ENCODE measurements around the gene PLXND1.
"Not testable (repeated sequence)": the region's sequence is repeated elsewhere in the genome, so short reads cannot be mapped to it uniquely, and the experiment has no call there.

PLXND1 gene

DNA sequence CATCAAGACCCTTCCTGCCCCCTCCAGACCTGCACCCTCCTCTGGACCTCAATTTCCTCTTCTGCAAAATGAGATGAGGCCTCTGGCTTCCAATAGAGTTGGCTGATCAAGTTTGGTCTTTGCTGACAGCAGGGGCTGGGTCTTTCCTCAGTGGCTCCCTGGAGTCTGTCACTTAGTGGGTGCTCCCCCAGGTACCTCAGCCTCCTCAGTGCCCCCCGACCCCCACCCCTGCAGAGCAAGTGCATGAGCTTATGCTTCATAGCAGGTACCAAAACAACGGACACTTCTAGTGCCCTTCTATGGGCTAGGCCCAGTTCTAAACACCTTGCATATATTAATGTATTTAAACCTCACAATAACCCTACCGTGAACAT is 6.9 kb upstream of the PLXND1 start:
- peak in 1 of 2 experiments; percentile 7 for DNase-seq

GRCh38 chr3:129612534-129613366 is 6.3 kb upstream of the PLXND1 start:
- no peak for DNase-seq

DNA sequence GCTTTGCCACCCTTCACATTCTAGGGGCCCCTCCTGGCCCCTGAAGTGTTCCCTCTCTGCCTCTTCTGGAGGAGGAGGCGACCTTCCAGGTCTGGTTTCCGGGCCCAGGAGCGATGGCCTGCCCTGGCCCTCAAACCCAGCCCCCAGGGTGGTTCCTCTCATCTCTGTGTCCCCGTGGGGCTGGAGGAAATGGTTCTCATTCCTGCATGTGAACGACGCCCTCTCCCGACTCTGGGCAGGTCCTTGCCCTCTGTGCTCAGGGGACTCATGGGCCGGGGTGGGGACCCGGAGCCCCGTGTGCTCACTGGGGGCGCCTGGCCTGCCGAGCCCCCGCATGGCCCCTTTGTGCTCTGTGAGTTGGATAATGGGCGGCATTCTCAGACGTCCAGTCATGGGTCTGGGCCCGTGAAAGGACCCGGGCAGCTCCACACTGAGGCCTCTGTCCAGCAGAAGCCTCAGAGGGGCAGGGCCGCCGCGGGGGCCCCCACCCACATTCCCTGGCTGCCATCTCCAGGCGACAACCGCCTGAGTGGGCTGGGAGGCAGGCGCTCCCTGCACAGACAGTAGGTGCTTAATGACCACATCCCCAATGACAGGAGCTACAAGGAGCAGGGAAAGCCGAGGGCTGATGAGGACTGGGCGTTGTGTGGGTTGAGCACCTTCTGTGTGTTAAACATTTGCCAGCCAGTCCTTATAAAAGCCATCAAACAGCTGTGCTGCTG is 5.5 kb upstream of the PLXND1 start:
- no peak for DNase-seq

DNA sequence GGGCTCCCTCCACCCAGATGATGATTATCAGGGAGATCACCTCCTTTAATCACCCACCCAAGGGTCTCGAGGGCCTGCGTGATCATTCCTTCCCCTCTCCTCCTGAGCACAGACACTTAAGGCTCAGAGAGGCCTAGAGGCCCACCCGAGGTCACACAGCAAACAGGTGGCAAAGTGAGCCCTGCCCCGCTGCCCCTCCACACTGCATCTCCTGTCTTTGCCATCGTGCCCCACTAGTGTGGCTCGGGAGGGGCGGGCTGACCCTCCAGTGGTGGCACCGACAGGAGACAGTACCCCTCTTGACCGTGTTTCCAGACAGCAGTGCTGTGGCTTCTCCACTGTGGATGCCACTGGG is 4.9 kb upstream of the PLXND1 start:
- no peak for DNase-seq

GRCh38 chr3:129610794-129611445 is 4.4 kb upstream of the PLXND1 start:
- DNase-seq, result not testable (repeated sequence)

DNA sequence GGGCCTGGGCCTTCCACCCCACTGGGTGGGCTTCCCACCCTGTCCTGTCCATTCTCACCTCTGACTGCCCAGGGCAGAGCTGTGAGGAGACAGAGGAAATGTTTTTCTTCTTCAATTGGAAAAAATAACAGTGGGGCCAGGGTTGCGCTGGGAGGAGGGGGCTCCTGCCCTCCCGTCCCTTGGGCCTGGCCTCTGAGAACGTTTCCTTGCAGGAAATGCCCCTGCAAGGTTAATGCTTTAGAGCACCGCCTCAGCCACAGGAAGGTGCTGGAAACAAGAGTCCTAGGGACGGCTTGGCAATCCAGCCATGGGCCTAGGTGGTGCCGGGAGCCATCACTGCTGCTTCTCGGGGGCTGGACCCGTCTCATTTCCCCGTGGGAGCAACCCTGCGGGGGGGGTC is 3.8 kb upstream of the PLXND1 start:
- DNase-seq, result no peak

GRCh38 chr3:129609591-129610182 is 3.2 kb upstream of the PLXND1 start:
- DNase-seq, result no peak

DNA sequence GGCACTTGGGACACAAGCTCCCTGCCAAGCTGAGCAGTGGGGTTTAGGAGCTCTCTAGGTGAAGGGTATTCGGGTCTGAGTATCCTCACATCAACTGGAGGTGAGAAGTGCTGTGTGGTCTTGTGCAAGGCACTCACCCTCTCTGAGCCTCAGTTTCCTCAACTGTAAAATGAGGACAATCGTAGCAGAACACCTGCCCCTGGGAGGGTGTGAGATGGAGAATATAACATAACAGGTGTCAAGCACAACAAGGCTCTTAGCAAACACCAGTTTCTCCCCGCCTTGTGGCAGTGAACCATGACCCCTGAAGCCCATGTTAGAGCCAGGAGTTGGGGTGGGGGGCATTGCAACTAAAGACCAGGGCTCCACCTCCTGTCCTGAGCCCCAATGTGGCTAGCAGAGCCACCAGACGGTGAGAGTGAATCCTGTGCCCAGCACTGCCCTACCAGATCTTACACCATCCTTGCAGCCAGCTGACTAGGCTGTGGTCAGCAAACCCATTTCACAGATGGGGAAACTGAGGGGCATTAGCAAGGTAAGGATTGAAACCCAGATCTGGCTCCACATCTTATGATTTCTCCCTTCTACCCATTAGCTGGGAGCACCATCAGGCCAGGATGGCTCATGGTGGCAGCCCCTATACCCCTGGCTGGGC is 2.6 kb upstream of the PLXND1 start:
- no peak for DNase-seq

DNA sequence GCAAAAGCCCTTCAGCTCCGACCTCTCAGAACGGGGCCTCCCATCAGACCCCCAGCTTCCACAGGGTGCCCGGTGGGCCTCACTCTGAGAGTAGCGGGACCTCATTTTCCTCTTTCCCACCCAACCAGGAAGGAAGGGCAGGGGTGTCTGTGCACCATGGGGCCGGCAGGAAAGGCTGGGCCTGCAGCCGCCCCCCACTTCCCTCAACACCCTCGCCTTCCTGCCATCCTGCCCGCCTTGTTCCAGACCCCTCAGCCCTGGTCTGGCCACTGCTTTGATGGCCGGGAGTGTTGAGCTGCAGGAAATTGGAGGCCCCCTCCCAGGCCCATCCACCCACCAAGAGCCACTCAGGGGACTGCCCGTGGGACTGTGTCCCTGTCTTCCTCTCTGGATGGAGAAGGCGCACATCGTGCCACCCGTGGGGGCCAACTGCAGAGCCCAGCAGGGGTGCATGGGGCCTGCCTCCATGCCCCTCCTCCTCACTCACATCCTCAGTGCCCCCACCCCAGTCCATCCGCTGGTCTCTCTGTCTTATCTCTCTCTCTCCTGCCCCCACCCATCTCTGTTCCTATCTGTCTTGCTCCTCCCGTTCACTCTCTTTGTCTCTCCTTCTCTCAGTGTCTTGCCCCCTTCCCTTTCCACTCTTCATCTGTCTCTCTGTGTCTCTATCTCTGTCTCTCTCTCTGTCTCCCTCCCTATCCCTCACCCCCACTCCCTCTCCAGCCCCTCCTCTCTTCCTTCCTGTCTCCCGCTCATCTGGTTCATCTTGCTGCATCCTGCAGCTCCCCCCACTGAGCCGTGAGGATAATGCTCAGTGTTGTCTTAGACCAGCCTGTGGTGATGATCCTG is 1.8 kb upstream of the PLXND1 start:
- DNase-seq, result peak; percentile 81 to 84

DNA sequence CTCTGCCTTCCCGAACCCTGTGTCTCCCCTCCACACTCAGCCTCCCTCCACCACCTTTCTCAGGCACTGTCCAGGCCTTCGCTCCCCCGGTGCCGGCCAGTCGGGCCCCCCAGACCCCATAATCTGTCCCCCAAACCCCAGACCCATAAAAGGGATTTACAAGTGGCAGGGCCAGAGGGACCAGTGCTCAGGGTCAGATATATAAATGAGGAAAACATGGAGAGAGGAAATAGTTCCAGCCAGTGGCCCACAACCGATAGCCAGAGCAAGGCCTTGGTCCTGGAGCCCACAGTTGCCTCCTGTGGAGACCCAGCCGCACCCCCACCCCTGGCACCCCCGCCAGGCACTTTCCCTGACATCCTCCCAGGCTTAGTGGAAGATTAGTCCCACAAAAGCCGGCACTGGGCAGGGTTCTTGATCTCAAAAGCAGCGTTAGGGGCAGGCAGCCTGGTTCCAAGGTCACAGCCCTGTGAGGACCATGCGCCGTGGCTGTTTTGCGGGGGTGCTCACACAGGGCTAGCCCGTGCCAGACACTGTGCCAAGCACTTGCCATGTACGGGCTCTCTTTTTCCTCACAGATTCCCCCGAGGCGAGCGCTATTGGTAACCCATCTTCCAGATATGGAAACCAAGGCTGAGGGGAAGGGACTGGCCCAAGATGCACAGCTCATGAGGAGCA is 1.1 kb upstream of the PLXND1 start:
- no peak for DNase-seq

DNA sequence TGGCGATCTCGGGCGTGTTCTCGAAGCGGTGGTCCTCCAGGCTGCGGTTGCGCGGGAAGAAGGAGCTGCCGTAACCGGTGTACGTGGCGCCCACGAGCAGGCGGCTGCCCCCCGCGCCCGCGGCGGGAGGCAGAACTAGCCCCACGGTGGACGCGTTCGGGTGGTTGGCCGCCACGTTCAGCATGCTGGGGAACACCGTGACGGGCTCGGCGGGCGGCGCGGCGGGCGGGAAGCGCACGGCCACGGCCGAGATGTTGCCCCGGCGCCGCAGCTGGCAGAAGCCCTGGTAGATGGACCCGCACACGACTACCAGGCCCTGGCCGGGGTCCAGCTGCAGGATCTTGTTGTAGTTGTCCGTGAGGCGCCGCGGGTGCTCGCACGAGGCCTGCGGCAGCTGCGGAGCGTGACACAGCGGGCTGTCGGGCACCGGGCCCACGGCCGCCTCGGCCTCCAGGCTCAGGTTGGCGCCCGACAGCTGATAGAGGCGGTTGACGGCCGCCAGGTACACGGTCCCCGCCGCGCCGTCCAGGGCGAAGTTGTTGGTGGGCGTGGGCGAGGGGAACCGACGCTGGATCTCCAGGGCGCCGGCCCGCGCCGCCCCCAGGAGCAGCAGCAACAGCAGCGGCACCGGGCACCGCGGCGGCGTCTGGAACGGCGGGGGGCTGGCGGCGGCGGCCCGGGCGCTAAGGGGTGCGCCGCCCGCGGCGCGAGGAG is 397 bp downstream of the PLXND1 start:
- DNase-seq, result no peak

GRCh38 chr3:129605203-129605921 is 1.1 kb downstream of the PLXND1 start:
- peak; percentile 28 to 45 for DNase-seq

DNA sequence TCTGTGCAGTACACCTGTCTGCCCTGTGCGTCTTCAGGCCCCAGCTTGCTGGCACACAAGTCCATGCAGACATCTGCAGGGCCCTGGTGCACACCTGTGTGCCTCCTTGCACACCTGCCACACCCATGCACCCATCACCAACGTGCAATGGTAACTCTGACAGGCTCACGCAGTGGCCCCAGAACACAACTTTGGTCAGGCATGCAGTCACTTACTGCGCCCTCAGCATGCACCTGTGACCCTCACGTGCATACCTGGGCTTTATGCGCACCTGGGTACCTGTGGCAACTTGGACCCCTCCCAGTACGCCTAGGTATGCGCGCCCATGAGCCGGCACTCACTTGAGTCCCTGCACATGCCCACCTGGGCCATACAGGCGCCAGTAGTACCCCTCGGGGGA is 1.7 kb downstream of the PLXND1 start:
- DNase-seq, result no peak

DNA sequence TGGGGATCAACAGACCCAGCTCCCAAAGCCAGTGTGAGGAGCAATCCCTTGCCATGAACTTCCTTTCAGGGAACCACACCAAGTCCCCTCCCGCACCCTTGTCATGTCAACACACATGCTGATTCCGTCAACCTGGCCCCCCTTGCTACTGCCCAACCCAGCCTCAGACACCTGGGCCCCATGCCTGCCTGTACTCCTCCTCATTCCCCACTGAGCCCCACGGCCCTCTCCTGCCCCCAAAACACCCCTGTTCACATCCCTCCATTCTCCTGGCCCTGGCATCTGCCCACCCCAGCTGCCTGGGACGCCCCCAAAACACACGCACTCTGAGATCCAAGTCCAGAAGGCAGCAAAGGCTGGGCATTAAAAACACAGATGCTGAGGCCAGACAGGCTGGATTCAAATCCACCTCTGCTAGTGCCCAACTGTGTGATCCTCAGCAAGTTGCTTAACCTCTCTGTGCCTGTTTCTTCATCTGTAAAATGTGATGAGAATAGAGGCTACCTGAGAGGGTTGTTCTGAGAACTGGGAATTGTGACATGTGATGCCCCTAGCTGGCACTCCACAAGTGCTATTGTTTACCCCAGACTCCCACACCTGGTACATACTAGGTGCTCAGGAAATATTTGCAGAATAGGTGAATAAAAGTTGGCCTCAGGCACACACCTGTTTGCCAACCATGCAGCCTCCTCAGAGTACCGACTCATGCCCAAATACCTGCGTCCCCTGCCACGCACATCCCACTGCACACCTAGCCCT is 2.3 kb downstream of the PLXND1 start:
- no peak for DNase-seq

GRCh38 chr3:129603561-129603942 is 2.9 kb downstream of the PLXND1 start:
- DNase-seq, result peak in 1 of 2 experiments; percentile 7

DNA sequence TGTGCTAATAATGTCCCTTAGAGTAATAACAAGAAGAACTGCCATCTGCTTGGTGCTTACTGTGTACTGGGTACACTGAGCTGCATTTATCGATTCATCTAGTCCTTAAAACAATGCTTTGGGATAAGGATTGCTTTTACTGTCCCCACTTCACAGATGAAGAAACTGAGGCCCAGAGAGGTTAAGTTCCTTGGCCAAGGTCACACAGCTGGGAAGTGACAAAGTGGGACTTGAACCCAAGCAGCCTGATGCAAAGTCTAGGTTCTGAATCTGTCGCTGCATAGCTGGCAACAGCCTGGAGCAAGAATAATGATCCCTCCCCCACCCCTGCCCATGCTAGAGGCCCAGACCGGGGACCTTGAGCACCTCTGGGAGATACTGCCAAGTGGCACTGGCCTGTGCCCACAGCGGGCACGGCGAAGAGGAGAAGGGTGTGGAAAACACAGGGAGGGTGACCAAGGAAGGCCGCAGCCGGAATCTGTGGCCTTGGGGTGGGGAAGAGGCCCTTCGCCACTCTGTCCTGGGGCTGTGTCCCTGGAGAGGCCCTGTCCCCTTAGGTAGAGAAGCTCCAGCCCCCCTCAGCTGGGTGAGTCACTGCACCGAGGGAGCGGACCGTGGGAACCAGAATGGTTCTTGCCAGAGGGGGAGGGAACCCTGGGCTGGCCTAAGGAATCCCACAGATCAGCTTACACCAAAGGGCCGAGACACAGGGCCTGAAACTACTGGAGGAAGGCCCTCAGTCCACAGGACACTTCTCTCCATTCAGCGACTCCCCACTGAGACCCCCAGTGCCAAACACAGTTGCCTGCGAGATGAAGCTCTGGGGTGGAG is 3.5 kb downstream of the PLXND1 start:
- DNase-seq, result no peak

DNA sequence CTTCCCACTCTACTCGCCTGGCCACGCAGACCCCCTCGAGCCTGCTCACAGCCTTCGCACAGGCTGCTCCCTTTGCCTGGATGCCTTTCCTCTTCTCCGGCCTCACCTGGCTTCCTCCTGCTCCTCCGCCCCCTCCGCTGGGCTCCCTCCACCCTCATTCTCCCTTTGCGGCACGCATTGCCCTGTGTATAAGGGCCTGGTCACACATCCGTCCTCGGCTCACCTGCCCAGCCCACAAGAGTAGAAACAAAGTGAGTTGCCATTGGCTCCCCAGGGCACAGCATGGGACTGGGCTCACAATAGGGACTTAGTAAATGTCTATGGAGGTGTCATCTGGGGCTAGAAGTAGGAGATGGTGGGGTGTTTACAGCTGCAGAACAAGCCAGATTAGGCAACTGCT is 4.2 kb downstream of the PLXND1 start:
- no peak for DNase-seq

DNA sequence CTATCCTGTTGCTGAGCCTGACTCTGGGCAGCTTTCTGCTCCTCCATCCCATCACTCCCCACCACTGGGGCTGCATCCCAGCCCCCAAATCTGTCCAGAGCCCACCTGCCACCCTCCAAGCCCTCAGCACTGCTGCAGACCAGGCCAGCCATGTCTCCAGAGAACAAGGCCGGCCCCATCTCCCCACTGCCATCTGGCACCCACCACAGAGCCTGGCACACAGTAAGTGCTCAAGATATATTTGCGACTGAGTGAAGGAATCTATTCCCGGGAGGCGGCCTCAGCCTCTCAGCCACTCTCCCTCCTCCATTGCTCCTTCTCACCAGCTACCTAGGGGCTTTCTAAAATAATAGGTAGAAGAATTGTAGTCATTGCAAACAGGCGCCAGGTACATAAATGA is 4.8 kb downstream of the PLXND1 start:
- no peak for DNase-seq
